Measurements from ENCODE around the gene SEC14L3.

The SEC14L3 gene

GRCh38 chr22:30425327-30425615, 46.5 kb downstream of the SEC14L3 start:
- DNase-seq (ENCODE audit: low read depth), result no peak
- peak overlapping the region; percentile 62 for H3K4me3 ChIP-seq (ENCODE audit: control insufficient read depth, low read depth, low read length)
- TF ChIP-seq CTCF (conservative IDR thresholded peaks at IDR 0.05; ENCODE audit: control insufficient read depth, insufficient read depth, low read depth, low read length), result no peak

- H3K4me3 ChIP-seq (ENCODE audit: control insufficient read depth, low read depth, low read length), result peak overlapping the region; percentile 62
- peak; percentile 18 for TF ChIP-seq CTCF (conservative IDR thresholded peaks at IDR 0.05; ENCODE audit: control insufficient read depth, insufficient read depth, low read depth, low read length)
- peak; percentile 57 for DNase-seq (ENCODE audit: low read depth)
Observed at GRCh38 chr22:30424534-30425326, 47.1 kb downstream of the SEC14L3 start.

- peak overlapping the region; percentile 62 for H3K4me3 ChIP-seq (ENCODE audit: control insufficient read depth, low read depth, low read length)
- TF ChIP-seq CTCF (conservative IDR thresholded peaks at IDR 0.05; ENCODE audit: control insufficient read depth, insufficient read depth, low read depth, low read length), result no peak
- DNase-seq (ENCODE audit: low read depth), result peak; percentile 99
Observed at GRCh38 chr22:30423959-30424533, 47.8 kb downstream of the SEC14L3 start.

- no peak for DNase-seq (ENCODE audit: low read depth)
- no peak for TF ChIP-seq CTCF (conservative IDR thresholded peaks at IDR 0.05; ENCODE audit: control insufficient read depth, insufficient read depth, low read depth, low read length)
- peak overlapping the region; percentile 38 for H3K4me3 ChIP-seq (ENCODE audit: control insufficient read depth, low read depth, low read length)
Observed at GRCh38 chr22:30423301-30423958, 48.4 kb downstream of the SEC14L3 start.

GRCh38 chr22:30422481-30423300, 49.1 kb downstream of the SEC14L3 start:
- TF ChIP-seq CTCF (conservative IDR thresholded peaks at IDR 0.05; ENCODE audit: control insufficient read depth, insufficient read depth, low read depth, low read length), result no peak
- peak; percentile 98 for DNase-seq (ENCODE audit: low read depth)
- H3K4me3 ChIP-seq (ENCODE audit: control insufficient read depth, low read depth, low read length), result peak overlapping the region; percentile 38

- TF ChIP-seq CTCF (conservative IDR thresholded peaks at IDR 0.05; ENCODE audit: control insufficient read depth, insufficient read depth, low read depth, low read length), result no peak
- no peak for DNase-seq (ENCODE audit: low read depth)
- no peak overlapping the region for H3K4me3 ChIP-seq (ENCODE audit: control insufficient read depth, low read depth, low read length)
Observed at GRCh38 chr22:30421695-30422480, 49.9 kb downstream of the SEC14L3 start.
